GM18870 (cell line): Measurements from ENCODE around the gene TRMT1.

Experiments
- ATAC-seq: cut with Tn5 transposase; IDR thresholded peaks from one replicate; pipeline ENCODE4 v1.9.1; 2021; ENCODE audit warnings: moderate library complexity; ENCODE audit not compliant: unreplicated experiment

TRMT1 gene

GRCh38 chr19:13057147-13057572 is 59.4 kb downstream of the TRMT1 start:
- no peak for ATAC-seq

DNA sequence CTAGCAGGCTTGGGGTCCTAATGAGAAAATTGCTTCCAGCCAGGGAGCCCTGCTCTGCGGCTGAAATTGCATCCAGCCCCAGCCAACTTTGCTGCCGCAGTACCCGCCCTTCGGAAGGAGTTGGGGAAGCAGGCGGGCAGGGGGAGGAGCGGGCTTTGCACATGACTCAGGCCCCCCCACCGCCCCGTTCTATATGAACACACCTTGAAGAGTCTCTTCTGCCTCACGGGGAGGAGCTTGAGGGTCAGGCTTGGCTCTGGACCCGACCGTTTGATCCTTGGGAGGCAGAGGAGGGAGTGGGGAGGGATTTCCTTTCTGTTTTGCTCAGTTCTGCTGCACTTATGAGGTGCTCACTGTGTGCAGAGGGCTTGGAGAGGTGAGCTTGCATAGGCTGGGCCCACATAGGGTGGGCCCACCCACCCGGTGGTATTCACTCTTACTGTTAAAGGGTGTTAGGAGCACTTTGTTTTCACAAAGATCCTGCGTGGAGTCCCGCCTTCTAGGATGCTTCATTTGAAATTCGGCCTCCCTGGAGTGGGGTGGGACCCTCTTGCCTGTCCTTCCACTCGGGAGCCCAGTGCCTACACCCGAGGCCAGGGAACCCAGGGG is 60.4 kb downstream of the TRMT1 start:
- ATAC-seq = no peak

DNA sequence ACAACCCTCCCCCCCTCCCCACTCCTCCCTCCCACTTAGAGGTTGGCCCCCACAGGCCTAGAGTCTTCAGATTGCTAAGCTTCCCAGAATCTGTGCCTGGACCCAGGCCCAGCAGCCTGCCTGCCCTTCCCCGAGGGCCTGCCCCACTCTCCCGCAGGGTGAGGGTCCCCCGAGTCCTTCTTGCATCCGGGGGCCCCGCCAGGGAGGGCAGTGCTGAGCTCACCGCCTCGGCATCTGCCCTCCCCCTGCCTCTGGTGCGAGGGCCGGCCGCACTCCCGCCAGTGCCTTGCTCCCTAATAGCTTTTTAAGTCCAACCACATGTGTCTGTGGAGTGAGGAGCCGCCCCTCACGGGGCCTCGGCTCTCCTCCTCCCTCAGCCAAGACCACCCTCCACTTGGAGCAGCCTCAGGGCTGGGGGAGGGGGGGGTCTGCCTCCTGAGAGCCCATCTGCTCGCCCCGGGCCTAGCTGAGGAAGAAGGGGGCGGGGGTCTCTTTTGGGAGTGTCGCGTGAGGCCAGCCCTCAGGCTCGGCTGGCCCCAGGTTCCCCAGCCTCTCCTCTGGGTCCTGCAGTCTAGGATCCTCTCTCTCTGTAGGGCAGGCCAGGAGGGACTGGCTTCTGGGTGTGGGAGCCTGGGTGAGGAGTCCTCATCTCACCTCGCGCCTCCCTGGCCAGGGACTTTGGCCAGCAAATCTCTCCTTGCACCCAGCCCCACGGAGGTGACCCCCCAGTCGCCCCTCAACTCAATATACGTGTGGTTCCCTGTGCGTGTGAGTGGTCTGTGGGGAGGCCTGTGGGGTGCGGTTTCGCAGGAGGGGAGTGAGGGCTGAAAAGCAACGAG is 61.1 kb downstream of the TRMT1 start:
- ATAC-seq = no peak
